ENCODE data around the gene RAPGEF2. TPM values are rescaled to one million over a fixed set of nuclear protein-coding genes. Genes with fewer than 3 reads are reported as not detected.

The RAPGEF2 gene
- total and polyA plus RNA-seq, 2 experiments from 2014 or later, result 17.3 to 96.0 TPM

DNA sequence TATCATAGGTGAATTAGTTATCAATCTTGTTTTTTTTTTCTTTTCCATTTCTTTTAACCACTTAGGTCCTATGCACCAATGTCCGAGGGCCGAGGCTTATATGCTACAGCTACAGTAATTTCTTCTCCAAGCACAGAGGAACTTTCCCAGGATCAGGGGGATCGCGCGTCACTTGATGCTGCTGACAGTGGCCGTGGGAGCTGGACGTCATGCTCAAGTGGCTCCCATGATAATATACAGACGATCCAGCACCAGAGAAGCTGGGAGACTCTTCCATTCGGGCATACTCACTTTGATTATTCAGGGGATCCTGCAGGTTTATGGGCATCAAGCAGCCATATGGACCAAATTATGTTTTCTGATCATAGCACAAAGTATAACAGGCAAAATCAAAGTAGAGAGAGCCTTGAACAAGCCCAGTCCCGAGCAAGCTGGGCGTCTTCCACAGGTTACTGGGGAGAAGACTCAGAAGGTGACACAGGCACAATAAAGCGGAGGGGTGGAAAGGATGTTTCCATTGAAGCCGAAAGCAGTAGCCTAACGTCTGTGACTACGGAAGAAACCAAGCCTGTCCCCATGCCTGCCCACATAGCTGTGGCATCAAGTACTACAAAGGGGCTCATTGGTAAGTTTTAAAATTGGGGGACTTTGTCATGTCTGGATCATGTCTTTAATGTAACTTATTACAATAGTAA, 250.7 kb downstream of the RAPGEF2 start:
- TF ChIP-seq, protein P1, sequence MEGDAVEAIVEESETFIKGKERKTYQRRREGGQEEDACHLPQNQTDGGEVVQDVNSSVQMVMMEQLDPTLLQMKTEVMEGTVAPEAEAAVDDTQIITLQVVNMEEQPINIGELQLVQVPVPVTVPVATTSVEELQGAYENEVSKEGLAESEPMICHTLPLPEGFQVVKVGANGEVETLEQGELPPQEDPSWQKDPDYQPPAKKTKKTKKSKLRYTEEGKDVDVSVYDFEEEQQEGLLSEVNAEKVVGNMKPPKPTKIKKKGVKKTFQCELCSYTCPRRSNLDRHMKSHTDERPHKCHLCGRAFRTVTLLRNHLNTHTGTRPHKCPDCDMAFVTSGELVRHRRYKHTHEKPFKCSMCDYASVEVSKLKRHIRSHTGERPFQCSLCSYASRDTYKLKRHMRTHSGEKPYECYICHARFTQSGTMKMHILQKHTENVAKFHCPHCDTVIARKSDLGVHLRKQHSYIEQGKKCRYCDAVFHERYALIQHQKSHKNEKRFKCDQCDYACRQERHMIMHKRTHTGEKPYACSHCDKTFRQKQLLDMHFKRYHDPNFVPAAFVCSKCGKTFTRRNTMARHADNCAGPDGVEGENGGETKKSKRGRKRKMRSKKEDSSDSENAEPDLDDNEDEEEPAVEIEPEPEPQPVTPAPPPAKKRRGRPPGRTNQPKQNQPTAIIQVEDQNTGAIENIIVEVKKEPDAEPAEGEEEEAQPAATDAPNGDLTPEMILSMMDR (IDR thresholded peaks at IDR 0.05; ENCODE audit: low read depth, low read length), result no peak
- Histone ChIP-seq H3K9me3 (ENCODE audit: low read depth) (no peaks in the 10 kb centered on the region), H3K4me3 (peak overlapping the region; percentile 11), H3K27me3 (no peaks in the 10 kb centered on the region), H3K27ac (peak overlapping the region; percentile 98), H3K36me3 (peaks cover 69% of the 10 kb centered on the region), H3K4me1 (ENCODE audit: low read depth) (peaks cover 29% of the 10 kb centered on the region)
- DNase-seq (ENCODE audit: low read depth in 1 of 2, low spot score in 1 of 2), result peak in 1 of 2 donors; percentile 88

DNA sequence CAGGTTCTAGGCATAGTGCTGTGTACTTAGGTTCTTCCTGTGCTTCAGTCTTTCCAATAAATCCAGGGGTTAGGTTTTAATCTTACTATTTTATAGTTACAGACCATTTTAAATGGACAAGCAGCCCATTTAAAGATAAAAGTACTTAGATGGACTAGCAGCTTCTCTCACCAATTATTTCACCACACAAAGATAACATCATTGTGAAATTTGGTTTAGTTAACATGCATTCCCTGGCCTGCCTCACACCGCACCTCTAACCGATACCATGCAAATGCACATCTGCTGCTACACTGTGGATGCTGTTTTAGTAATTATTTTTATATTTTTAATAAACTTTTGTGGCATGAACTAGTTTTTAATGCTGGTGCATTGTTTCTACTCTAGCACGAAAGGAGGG, 252.6 kb downstream of the RAPGEF2 start:
- DNase-seq (ENCODE audit: low read depth in 1 of 2, low spot score in 1 of 2), result peak in 1 of 2 donors; percentile 6

DNA sequence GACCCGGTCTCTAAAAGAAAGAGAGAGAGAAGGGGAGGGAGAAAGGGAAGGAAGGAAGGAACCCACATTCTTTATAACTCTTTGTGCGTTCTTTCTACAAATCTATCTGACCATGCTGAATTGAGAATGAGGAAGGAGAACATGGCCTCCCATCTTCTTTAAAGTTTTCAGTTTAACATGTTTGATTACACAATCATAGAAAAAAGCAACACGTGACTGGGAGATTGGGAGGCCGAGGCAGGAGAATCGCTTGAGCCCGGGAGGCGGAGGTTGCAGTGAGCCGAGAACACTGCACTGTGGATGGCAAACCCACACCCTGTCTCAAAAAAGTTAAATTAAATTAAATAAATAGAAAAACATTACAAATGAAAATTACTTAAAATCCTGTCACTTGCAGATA, 254.5 kb downstream of the RAPGEF2 start:
- TF ChIP-seq, protein P1 (IDR thresholded peaks at IDR 0.05; ENCODE audit: low read depth, low read length), result no peak
- Histone ChIP-seq H3K4me1 (ENCODE audit: low read depth) (peaks cover 26% of the 10 kb centered on the region), H3K27ac (no peak overlapping the region), H3K27me3 (no peaks in the 10 kb centered on the region), H3K36me3 (peaks cover 65% of the 10 kb centered on the region), H3K9me3 (ENCODE audit: low read depth) (no peaks in the 10 kb centered on the region), H3K4me3 (no peak overlapping the region)
- DNase-seq (ENCODE audit: low read depth in 1 of 2, low spot score in 1 of 2), result no peak

More for the DNA sequence above, 252.6 kb downstream of the RAPGEF2 start:
- Histone ChIP-seq H3K27me3 (no peaks in the 10 kb centered on the region), H3K4me1 (ENCODE audit: low read depth) (peaks cover 29% of the 10 kb centered on the region), H3K4me3 (no peak overlapping the region), H3K36me3 (peaks cover 72% of the 10 kb centered on the region), H3K27ac (peak overlapping the region; percentile 98), H3K9me3 (ENCODE audit: low read depth) (no peaks in the 10 kb centered on the region)
- TF ChIP-seq, protein P1 (IDR thresholded peaks at IDR 0.05; ENCODE audit: low read depth, low read length), result no peak

DNA sequence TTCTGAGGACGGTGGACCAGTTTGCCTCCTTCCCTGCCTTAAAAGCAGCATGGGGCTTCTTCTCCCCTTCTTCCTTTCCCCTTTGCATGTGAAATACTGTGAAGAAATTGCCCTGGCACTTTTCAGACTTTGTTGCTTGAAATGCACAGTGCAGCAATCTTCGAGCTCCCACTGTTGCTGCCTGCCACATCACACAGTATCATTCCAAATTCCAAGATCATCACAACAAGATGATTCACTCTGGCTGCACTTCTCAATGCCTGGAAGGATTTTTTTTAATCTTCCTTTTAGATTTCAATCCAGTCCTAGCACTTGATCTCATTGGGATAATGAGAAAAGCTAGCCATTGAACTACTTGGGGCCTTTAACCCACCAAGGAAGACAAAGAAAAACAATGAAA, 255.3 kb downstream of the RAPGEF2 start:
- Histone ChIP-seq H3K27ac (peak overlapping the region; percentile 67), H3K27me3 (no peaks in the 10 kb centered on the region), H3K9me3 (ENCODE audit: low read depth) (no peaks in the 10 kb centered on the region), H3K4me1 (ENCODE audit: low read depth) (peaks cover 18% of the 10 kb centered on the region), H3K4me3 (no peak overlapping the region), H3K36me3 (peaks cover 57% of the 10 kb centered on the region)
- TF ChIP-seq, protein P1 (IDR thresholded peaks at IDR 0.05; ENCODE audit: low read depth, low read length), result no peak
- DNase-seq (ENCODE audit: low read depth in 1 of 2, low spot score in 1 of 2), result peak in 1 of 2 donors; percentile 68

DNA sequence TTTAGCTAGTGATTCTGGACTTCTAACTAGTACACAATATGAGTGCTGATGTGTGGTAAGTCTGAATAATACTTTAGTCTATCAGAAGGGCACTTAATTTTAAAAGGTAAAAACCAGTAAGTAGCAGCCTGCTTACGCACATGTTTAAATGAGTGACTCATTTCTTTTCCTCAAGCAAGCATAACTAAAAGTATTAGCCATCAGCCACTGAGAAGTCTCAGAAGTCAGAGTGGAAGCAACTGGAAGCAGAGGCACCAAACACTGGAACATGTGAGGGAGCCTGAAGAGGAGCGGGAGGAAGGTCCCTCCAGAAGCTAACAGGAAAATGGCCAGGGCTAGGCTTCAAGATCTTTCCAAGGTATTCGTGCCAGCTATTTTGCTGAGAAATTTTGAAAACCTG, 257.7 kb downstream of the RAPGEF2 start:
- no peaks in the 10 kb centered on the region for H3K27me3 ChIP-seq
- peaks cover 5% of the 10 kb centered on the region for H3K4me1 ChIP-seq (ENCODE audit: low read depth)
- H3K36me3 ChIP-seq, result peaks cover 49% of the 10 kb centered on the region
- TF ChIP-seq, protein P1 (IDR thresholded peaks at IDR 0.05; ENCODE audit: low read depth, low read length), result no peak
- peak overlapping the region; percentile 18 for H3K27ac ChIP-seq
- H3K9me3 ChIP-seq (ENCODE audit: low read depth), result no peaks in the 10 kb centered on the region
- H3K4me3 ChIP-seq, result no peak overlapping the region
- DNase-seq (ENCODE audit: low read depth in 1 of 2, low spot score in 1 of 2), result peak in 1 of 2 donors; percentile 69
